Measurements from ENCODE around the gene EXOC6B.

Gene EXOC6B

DNA sequence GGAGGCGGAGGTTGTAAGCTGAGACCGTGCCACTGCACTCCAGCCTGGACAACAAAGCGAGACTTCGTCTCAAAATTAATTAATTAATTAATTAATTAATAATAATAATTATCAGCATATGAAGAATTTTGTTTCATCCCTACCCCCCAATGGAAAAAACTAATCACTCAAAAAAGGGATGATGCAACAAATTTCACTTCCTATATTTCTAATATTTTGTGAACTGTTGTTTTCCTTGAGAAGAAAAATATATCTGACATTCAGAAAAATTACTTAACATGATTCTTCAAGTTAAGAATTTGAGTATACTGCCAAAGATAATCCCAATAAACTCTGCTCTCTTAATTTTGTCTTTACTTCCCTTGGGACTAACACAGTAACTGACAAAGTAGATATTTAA lies 28.1 kb downstream of the EXOC6B start:
- H3K4me3 ChIP-seq (ENCODE audit: low read depth, low read length), result no peak overlapping the region
- no peak for DNase-seq (ENCODE audit: low read depth)

DNA sequence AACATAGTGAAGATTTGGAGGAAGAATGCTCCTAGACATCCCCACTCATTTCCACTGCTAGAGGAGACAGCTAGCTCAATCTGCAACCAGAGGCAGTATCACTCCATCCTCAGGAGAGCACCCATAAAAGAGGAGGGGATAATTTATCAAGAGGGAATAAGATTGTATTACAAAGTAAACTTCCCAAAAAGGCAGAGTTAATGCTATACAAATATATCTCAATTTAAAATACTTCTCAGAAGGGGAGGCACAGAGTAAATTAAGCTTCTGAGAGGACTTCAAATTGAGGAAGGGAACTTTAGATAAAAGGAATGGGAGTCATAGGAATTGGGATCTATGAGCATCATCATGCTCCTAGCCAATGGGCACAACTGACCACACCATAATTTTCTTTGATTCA lies 29.1 kb downstream of the EXOC6B start:
- H3K4me3 ChIP-seq (ENCODE audit: low read depth, low read length), result no peak overlapping the region
- no peak for DNase-seq (ENCODE audit: low read depth)

DNA sequence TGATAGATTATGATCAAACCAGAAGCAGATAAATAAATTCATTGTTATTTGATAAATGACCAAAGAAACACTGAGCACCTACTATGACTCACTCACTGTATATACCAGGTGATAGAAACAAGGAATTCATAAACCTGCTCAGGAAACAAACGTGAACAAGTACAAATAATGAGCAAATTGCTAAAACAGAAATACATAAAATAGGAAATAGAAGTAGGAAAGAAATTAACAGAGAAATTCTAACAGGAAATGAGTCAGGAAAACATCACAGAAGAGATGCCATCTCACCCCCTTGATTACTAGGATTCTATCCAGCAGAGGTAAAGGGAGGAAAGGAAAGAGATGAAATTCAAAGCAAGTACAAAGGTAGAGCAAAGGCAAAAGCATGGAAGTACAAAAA lies 31.3 kb downstream of the EXOC6B start:
- no peak overlapping the region for H3K4me3 ChIP-seq (ENCODE audit: low read depth, low read length)
- DNase-seq (ENCODE audit: low read depth), result no peak

DNA sequence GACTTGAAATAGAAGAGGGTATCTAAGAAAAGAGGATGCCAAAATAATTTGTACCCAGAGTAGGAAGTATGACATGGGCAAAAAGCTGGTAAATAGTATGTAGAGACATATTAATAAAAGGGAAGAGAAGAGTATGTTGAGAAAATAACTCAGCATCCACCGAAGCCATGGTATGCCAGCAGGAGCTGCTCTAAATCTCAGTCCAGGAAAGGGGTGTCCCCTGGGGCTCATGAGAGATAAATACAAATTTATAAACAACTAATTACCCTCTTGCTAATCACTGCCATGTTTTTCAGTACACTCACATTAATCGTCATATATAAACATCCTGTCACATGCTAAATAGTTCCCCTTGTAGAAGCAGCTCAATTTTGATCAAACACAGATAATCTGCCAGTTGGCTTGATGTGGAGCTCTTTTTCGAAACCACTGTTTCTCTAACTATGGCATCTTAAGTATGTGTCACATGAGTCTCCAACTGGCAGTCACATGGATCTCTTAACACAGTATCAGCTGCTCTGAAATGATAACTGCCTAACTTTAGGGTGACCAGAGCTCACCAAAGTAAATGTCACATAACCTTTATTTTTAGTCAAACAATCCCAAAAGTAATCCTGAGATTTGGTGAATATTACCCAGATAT lies 31.9 kb downstream of the EXOC6B start:
- H3K4me3 ChIP-seq (ENCODE audit: low read depth, low read length), result no peak overlapping the region
- DNase-seq (ENCODE audit: low read depth), result no peak

DNA sequence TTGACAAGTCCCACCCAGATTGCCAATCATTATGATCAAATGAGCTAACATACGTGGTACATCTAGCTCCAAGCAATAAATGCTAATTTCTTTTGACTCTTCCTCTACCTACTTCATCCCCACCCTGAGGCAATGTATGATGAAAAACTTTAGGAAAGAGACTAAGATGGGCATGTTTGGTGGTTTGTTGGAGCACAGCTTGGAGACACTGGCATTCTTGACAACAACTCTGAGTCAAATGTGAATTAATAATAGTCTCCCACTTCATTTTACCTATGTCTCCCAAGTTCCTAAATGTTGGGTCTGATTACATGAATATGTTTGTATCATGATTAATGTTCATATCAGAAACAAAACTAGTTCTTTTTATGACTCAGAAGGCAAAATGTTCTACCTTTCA lies 36.6 kb downstream of the EXOC6B start:
- no peak for DNase-seq (ENCODE audit: low read depth)
- H3K4me3 ChIP-seq (ENCODE audit: low read depth, low read length), result no peak overlapping the region

DNA sequence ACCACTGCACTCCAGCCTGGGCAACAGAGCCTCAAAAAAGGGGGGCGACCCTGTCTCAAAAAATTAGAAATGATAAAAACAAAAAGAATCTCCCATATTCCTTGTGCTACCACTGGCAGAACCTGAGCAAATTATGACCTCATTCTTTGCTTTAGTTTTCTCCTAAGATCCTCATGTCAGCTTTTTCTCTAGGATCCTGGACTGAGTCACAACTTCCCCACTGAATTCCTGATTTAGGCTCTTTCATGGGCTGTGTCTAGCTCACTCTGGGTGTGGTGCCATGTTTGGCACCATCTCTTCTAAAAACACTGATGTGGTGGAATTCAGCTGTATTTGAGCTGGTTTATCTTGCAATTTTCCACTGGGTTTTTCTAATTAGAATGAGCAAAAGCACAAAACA lies 37.1 kb downstream of the EXOC6B start:
- DNase-seq (ENCODE audit: low read depth), result peak; percentile 4
- no peak overlapping the region for H3K4me3 ChIP-seq (ENCODE audit: low read depth, low read length)

DNA sequence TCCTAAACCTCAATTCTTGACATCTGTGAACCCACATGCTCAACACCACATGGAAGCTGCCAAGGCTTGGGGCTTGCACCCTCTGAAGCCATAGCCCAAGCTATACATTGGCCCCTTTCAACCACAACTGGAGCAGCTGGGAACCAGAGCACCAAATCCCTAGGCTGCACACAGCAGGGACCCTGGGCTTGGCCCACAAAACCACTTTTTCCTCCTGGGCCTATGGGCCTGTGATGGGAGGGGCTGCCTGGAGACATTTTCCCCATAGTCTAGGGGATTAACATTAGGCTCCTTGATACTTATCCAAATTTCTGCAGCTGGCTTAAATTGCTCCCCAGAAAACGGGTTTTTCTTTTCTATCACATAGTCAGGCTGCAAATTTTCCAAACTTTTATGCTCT lies 40.3 kb downstream of the EXOC6B start:
- no peak overlapping the region for H3K4me3 ChIP-seq (ENCODE audit: low read depth, low read length)
- DNase-seq (ENCODE audit: low read depth), result no peak

DNA sequence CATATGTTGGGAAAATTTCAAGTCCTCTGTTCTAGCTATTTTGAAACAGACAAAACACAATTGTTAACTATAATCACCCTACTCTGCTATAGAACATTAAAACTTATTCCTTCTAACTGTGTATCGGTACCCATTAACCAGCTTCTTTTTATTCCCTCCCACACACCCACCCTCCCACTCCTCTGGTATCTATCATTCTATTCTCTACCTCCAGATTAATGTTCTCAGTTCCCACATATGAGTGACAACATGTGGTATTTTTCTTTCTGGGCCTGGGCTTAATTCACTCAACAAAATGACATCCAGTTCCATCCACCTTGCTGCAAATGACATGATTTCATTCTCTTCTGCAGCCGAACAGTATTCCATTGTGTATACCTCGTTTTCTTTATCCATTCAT lies 43.3 kb downstream of the EXOC6B start:
- no peak for DNase-seq (ENCODE audit: low read depth)
- no peak overlapping the region for H3K4me3 ChIP-seq (ENCODE audit: low read depth, low read length)

DNA sequence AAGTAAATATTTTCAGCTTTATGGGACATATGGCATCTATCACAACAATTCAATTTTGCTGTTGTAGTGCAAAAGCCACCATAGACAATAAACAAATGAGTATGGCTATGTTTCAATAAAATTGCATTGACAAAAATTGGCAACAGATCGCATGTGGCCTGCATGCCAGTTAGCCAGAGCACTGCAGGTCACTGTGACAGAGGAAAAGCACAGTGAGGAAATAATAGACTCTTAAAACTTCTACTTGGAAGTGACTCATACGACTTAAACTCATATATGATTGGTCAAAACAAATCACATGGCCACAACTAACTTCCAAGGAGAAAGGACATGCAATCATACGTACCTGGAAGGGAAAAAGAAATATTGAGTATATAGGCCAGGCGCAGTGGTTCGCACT lies 44.4 kb downstream of the EXOC6B start:
- H3K4me3 ChIP-seq (ENCODE audit: low read depth, low read length), result no peak overlapping the region
- DNase-seq (ENCODE audit: low read depth), result no peak

DNA sequence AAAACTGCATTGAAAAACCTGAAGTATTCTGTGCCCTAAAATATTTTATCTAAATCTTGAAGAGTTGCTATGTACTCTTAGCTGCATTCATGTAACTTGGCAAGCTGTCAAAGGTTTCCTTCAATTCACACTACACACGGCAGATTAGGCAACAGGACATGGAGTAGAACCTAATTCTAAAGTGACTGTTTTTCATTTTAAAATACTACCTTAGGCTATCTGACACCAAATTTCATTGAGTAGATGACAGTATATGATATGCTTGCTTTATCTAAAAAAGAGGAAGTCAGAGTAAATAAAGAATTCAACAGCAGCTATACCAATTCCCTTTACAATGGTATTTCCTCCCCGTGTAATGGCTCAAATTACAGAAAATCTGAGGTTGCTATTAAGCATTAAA lies 45.4 kb downstream of the EXOC6B start:
- peak; percentile 43 for DNase-seq (ENCODE audit: low read depth)
- H3K4me3 ChIP-seq (ENCODE audit: low read depth, low read length), result no peak overlapping the region

DNA sequence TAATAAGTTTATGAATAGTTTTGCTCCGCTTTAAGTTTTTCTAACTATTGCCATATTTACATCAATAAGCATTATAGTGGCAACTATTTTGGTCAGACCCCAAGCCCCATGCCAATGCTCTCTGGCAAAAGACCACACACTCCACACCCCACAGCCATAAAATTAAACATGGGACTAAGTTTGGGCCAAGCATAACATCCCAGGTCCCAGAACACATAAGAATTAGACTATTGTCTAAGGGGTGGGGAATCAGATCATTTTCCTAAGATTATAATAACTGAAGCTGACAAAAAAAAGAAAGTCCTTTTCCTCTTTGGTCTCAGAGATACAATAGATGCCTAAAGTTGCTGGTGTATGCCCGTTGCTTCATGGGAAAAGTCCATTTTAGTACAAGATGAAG lies 46.3 kb downstream of the EXOC6B start:
- no peak overlapping the region for H3K4me3 ChIP-seq (ENCODE audit: low read depth, low read length)
- DNase-seq (ENCODE audit: low read depth), result no peak

DNA sequence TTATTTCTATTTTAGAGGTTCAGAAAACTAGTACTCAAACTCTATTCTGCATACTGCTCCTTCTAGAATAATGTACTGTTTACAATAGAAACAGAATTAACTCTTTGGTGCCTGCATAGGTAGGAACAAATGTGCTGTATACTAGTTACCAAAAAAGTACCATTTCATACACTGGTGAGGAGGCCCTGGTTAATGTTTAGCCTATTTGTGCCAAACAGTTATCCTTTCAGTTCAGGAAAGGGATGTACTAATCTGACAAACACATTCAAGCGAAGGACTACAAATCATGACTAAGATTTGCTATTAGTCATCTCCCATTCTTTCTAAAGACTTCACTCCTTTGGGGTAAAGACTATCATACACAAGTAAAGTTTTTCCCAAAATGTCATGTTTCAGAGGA lies 47.4 kb downstream of the EXOC6B start:
- peak; percentile 25 for DNase-seq (ENCODE audit: low read depth)
- H3K4me3 ChIP-seq (ENCODE audit: low read depth, low read length), result no peak overlapping the region

DNA sequence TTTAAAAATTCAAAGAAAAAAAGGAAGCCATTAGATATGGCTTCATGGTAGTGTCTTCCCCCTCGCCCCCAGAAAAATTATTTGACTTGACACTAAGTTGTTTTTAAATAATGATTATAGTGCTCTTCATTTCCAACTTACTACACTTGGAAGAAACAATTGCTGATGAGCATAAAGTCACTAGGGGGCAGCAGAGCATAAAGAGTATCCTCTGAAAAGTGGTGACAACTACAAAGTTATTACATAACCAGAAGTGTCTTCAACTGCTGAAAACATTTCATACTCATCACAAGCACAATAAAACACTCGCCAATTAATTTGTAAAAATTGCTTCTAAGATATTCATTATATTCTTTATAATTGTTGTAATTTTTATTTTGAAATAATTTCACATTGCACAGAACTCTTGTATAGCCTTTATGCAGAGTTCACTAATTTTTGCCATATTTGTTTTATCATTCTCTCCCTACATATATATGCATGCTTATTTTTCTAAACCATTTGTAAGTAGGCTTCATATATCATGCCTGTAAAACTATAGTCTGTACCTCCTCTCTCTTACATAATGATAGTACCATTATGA lies 54.9 kb downstream of the EXOC6B start:
- peak; percentile 12 for DNase-seq (ENCODE audit: low read depth)
- no peak overlapping the region for H3K4me3 ChIP-seq (ENCODE audit: low read depth, low read length)

DNA sequence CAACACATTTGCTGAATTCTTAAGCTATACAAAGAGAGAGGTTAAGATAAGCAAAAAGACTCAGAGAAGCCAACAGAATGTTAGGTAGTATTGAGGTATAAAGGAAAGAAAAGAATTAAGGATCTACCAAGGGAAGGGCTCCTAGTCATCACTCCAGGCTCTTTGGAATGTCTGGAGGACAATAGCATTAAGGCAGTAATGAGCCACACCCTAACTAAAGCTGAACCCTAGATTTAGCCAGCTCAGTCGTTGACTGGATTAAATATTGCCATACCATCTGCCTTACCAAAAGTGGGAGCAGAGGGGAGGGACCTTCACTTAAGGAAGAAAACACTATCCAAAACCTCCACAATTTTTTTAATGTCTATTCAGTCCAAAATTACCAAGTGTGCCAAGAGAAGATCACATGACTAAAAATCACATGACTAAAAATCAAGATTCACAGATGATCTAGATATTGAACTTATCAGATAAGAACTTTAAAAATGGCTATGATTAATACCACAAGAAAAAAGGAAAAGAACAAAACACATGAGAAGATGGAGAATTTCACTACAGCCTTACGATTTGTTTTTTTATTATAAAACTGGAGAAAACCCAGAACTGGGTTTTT lies 59.7 kb downstream of the EXOC6B start:
- no peak for DNase-seq (ENCODE audit: low read depth)
- H3K4me3 ChIP-seq (ENCODE audit: low read depth, low read length), result no peak overlapping the region

DNA sequence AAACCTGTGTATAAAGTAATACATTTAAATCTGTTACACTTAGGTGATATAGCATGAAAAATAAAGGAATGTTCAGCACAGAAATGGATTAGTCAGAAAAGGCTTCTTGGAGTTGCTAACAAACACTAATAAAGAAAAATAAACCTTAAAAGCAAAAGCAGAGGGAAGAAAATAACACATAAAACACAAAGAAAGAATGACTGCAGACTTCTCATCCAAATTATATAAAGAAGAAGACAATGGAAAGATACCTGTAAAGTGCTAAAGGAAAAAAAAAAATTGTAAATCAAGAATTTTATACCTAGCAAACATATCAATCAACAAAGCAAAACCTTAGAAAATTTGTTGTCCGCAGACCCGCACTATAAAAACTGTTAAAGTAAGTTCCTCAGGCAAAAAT lies 63.6 kb downstream of the EXOC6B start:
- H3K4me3 ChIP-seq (ENCODE audit: low read depth, low read length), result no peak overlapping the region
- DNase-seq (ENCODE audit: low read depth), result no peak

DNA sequence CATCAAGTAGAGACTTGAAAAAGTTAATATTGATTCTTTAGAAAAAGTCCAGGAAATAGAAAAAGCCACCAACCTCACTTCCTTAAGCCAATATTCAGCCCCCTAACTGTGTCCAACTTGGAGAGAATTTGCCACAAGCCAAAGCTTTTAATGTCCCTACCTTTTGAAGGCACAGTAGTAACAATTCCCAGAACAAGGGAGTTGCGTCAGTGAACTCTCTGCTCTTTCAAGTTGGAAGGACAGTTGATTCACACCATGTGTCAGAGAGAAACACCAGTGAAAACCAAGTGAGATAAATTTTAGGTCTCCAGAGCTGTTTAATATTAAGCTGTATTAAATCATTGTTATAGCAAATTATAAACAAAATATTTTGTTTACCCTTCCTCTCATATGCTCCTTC lies 66.1 kb downstream of the EXOC6B start:
- no peak overlapping the region for H3K4me3 ChIP-seq (ENCODE audit: low read depth, low read length)
- no peak for DNase-seq (ENCODE audit: low read depth)

DNA sequence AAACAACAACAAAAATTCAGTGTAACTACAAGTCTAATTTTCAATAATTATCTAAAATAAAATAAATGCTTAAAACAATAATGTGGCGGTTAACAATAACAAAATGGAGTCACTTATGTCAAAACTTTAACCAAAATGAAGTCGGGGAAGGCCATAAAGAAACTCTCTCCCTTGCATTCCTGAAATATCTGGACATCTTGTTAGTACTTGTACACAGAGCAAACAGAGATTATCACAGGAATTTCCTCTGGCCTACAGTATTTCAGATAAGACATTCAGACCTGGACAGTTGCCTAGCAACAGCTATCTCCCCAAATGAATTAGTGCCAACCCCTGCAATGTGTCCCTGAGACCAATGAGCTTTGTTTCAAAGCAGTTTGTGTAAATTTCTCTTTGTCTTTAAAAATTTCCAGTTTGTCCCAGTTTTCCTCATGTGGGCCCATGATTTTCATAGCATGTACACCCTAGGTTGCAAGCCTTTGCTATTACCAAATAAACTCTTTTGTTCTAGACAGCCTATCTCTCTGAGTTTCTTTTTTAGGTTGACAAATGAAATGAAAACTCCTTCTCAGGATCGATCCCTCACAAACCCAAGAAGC lies 68.6 kb downstream of the EXOC6B start:
- no peak for DNase-seq (ENCODE audit: low read depth)
- no peak overlapping the region for H3K4me3 ChIP-seq (ENCODE audit: low read depth, low read length)

DNA sequence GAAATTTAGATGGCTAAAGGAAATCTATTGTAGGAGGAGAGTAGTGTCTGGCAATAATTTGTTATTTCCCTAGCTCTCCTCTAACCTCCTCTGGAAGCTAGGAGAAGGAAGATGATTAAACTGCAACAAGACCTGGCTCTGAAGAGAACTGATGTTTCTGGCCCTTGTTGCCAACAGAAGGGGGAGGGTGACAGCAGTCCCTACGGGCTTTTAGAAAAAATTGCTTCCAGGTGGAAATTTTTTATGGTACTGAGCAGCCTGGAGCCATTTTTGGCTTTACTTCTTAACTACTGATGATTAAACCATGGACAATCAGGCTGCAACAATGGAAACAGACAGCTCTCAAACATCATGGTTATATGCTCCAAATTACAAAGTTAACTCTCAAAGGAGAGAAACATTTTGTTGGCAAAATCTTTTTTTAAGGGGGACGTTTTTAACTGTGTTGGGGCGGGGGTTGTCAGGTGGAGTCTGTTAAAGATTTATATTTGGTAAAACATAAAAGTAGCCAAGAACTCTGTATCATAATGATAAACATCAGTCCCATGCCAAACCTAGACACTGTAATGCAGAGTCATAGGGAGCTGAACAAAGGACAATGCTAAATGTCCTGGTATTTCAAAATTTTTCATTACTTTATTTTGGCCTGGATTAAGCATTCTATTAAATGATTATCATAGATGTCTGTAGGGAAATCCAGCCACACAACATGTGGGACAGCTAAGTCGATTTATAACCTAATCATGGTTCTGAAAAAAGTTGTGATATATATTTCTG lies 70.0 kb downstream of the EXOC6B start:
- H3K4me3 ChIP-seq (ENCODE audit: low read depth, low read length), result no peak overlapping the region
- no peak for DNase-seq (ENCODE audit: low read depth)

DNA sequence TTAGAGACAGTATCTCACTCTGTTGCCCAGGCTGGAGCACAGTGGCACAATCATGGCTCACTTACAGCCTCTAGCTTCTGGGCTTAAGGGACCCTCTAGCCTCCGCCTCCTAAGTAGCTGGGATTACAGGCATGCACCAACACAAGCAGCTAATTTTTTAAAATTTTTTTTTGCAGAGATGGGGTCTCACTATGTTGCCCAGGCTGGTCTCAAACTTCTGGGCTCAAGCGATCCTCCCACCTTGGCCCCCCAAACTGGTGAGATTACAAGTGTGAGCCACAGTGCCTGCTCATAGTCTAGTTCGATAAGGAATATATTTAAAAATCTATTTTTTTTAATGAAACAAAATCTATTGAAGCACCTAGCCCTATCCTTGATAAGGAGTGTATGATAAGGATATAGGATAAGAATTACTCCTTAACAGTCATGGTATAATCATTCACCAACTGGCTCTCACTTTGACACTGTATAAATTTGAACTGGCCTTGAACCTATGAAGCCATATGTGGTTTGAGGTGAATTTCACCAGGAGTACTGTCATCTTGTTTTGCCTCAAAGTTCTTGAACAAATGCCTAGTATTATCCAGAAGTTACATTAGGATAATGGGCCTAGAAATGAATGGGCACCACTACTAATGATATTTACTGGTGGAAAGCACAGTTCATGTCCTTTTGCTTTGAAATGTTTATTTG lies 71.1 kb downstream of the EXOC6B start:
- no peak for DNase-seq (ENCODE audit: low read depth)
- H3K4me3 ChIP-seq (ENCODE audit: low read depth, low read length), result no peak overlapping the region

Measured in skeletal muscle cell (primary cell).